HG03565 (cell line): ENCODE data around the gene RNASE9.
"Not testable (repeated sequence)": the region's sequence is repeated elsewhere in the genome, so short reads cannot be mapped to it uniquely, and the experiment has no call there.

Experiments
- ATAC-seq: cut with Tn5 transposase; IDR thresholded peaks from one replicate; pipeline ENCODE4 v1.9.1; 2021; ENCODE audit warnings: mild to moderate bottlenecking, moderate library complexity; ENCODE audit not compliant: unreplicated experiment

Gene RNASE9

DNA sequence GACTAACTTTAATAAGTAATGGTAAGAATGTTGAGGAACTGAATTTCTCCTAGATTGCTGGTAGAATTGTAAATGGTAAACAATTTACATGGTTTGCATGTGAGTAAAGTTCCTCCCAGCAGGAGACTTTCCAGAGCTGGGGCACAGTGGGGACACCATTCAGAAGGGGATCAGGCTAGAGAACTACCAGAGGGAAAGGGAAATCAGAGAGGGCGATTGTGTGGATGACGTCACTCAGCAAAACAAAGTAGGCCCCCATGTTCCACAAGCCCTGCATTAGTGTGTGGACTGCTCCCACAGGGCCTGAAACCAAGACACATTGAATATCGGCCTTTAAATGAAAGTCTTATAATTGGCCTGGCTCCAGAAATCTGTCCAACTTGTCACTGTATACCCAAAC is 17.5 kb upstream of the RNASE9 start:
- no peak for ATAC-seq

GRCh38 chr14:20572382-20572990 is 11.6 kb upstream of the RNASE9 start:
- ATAC-seq, result not testable (repeated sequence)

DNA sequence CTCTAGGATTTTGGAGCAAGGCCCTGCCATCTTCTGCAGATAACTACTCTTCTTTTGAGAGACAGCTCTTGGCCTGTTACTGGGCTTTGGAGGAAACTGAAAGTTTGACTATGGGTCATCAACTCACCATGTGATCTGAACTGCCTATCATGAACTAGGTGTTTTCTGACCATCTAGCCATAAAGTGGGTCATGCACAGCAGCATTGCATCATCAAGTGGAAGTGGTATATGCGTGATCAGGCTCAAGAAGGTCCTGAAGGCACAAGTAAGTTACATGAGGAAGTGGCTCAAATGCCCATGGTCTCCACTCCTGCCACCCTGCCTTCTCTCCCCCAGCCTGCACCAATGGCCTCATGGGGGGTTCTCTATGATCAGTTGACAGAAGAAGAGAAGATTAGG is 9.9 kb upstream of the RNASE9 start:
- ATAC-seq, result not testable (repeated sequence)

DNA sequence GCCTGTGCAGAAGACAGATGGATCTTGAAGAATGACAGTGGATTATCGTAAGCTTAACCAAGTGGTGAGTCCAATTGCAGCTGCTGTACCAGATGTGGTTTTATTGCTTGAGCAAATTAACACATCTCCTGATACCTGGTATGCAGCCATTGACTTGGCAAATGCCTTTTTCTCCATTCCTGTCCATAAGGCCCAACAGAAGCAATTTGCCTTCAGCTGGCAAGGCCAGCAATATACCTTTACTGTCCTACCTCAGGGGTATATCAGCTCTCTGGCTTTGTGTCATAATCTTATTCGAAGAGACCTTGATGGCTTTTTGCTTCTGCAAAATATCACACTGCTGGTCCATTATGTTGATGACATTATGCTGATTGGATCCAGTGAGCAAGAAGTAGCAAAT is 9.0 kb upstream of the RNASE9 start:
- ATAC-seq, result not testable (repeated sequence)

GRCh38 chr14:20569066-20569465 is 8.2 kb upstream of the RNASE9 start:
- no peak for ATAC-seq

GRCh38 chr14:20568393-20568792 is 7.5 kb upstream of the RNASE9 start:
- no peak for ATAC-seq

- ATAC-seq, result not testable (repeated sequence)
Observed at GRCh38 chr14:20567199-20567598, 6.4 kb upstream of the RNASE9 start.

DNA sequence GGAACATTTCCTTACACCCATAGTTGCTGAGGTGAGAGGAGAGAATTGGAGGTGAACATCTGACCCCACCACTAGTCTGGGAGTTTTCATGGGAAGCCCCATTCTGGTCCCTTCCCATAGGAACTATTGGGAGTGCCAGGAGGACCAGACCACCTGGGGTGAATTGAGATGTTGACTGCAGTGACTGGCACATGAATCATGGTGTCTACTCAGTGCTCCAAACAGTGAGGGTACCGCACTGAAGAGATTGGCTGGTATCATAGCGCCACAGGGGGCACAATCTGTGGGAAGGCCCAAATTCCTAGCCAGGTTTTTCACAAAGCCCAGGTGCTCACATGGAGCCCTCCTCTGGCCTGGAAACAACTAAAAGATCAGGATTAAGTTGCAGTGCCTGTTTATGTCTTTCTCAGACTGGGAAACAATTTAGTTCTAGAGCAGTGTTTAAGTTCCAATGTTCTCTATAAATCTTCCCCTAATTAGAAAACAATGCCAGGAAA is 3.7 kb upstream of the RNASE9 start:
- no peak for ATAC-seq

GRCh38 chr14:20563971-20564370 is 3.1 kb upstream of the RNASE9 start:
- ATAC-seq, result no peak

- no peak for ATAC-seq
Observed at GRCh38 chr14:20559461-20559904, 1.4 kb downstream of the RNASE9 start.

- no peak for ATAC-seq
Observed at GRCh38 chr14:20557212-20557542, 3.7 kb downstream of the RNASE9 start.

DNA sequence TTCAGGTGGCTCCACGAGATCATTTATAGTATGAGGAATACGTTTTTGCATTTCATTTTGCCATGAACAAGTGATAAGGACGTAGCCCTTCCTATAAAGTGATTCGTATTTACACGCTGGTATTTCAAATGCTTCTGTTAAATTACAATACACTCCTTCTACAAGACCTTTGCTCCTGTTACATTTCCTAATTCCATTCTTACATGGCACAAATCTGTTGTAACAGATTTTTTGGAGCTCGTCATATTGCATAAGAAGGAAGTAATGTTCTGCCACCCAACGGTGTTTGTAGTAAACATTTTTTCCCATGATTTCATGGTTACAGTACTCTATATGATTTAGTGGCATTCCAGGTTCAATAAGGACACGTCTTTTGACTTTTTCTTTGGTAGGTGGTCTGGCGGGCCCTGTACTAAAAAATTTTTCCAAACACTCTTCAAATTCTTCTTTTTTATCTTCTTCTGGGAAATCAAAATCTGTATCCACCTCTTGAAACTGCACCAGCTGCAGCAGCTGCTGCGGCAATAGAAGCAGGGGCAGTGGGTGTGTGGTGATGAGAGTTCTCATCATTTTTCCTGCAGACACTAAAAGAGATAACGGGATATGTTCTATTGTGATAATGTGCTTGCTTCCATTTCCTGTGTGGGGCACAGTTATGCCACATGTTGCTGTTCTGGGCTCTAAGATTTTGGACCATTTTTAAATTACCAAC is 4.2 kb downstream of the RNASE9 start:
- no peak for ATAC-seq

DNA sequence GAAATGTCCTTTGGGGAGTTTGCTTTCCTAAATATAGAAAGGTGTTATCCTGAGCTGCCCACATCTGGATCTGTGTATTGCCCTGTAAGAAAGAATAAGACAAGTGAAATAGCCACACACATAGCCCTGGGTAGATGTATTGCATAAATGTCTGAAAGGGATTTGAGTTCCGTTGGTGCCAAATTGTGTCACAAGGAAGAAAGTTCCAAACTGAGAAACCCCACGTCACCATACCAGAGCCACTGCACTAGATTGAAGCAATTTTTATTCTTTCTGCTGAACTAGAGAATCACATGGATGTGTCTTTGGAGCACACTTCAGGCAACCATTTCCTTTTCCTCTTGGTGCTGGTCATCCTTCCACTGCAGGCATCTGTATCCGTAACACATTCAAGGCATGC is 5.0 kb downstream of the RNASE9 start:
- ATAC-seq, result no peak

DNA sequence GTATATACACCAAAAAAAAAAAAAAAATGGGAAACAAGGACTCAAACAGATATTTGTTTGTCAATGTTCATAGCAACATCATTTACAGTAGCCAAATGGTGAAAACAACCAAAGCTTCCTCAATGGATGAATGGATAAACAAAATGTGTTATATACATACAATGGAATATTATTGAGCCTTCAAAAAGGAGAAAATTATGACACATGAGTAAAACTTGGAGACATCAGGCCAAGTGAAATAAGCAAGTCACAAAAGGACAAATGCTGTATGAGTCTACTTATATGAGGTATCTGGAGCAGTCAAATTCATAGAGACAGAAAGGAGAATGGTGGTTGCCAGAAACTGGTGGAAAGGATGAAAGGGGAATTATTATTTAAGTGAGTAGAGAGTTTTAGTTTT is 7.8 kb downstream of the RNASE9 start:
- no peak for ATAC-seq

- no peak for ATAC-seq
Observed at GRCh38 chr14:20551606-20552005, 9.2 kb downstream of the RNASE9 start.

DNA sequence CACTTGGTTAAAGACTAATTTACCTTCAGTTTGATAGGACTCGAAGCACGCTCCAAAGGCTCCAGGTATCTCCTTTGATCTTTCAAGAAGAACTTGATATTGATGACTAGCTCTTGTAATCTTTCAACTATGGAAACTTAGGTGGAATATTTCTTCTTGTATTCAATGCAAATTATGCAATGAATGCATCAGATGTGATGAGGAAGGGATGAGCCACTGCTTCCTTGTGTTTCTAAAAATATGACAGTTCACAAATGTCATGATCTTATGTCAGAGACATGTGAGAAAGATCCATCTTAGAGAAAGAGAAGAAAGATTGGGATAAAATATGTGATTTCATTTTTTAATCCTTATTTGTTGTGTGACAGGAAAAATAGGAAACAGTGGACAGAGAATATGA is 9.9 kb downstream of the RNASE9 start:
- no peak for ATAC-seq

GRCh38 chr14:20548414-20549158 is 12.3 kb downstream of the RNASE9 start:
- no peak for ATAC-seq

- ATAC-seq, result no peak
Observed at GRCh38 chr14:20546877-20547276, 14.0 kb downstream of the RNASE9 start.

- no peak for ATAC-seq
Observed at GRCh38 chr14:20539906-20540305, 20.9 kb downstream of the RNASE9 start.

DNA sequence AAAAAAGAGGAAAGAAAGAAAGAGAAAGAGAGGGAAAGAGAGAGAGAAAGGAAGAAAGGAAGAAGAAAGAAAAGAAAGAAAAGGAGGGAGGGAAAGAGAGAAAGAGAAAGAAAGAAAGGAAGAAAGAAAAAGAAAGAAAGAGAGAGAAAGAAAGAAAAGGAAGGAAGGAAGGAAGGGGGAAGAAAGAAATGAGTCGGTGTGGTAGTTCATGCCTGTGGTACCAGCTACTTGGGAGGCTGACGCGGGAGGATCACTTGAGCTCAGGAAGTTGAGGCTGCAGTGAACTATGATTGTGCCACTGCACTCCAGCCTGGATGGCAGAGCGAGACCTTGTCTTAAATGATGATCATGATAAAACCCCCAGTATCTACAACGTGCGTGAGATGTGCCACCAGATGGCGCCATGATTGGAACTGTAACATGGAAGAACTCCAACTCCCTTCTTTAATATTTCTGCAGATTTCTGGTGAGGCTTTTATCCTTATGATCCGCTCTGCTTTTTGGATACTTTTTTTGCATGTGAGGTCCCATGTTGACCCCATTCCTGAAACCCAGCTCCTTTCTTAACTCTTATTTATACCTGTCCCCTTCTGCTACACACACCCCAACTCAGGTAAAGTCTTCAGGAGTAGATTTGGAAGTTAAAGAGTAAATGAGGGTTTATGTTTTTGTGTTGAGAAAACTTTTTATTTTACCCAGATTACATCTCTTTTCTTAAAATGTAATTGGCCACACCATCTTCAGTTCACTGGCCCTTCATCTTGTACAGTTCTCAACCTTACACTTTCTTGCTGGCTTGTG is 29.9 kb downstream of the RNASE9 start:
- ATAC-seq, result no peak

- no peak for ATAC-seq
Observed at GRCh38 chr14:20529806-20530205, 31.0 kb downstream of the RNASE9 start.
